ENCODE results near the gene CDNF. TPM values are rescaled to one million over a fixed set of nuclear protein-coding genes. Genes with fewer than 3 reads are reported as not detected.
A peak's percentile ranks its signal among the peaks of the same experiment; 100 is the strongest.

The CDNF gene
- total RNA-seq, 1 donor from 2014 or later, result 1.1 TPM

DNA sequence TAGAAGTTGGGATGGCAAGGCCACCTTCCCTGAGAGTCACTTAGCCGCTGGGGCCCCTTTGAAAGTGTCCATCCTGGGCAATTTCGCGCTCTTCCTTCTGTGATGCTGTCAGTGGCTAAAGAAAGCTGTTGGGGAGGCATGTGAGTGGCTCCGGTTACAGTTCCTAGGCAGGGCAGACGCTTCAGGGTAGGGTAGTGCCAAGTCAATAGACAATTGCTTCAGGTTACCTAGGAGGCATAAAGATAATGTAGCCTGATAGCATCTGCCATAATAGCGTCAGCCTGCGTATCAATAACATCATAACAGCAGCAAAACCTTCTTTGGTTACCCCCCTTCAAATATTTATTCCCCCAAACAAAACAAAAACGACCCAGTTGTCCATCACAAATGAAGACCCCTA lies 63.0 kb downstream of the CDNF start, which contains the start of gene FAM107B:
FAM107B (minus strand) TSS at position 101 of the 400 bp plus-strand sequence. CDS start 234 bp downstream, outside the sequence.
- Mint-ChIP-seq H3K27ac (ENCODE audit: unreplicated experiment) (no peak within 1 kb of the TSS), H3K9me3 (no peaks in the 10 kb centered on the region), H3K36me3 (ENCODE audit: low read depth) (no peaks in the 10 kb centered on the region), H3K4me1 (no peaks in the 10 kb centered on the region), H3K27me3 (ENCODE audit: low read depth) (no peaks in the 10 kb centered on the region), H3K4me3 (no peak within 1 kb of the TSS)
- DNase-seq (ENCODE audit: low read depth, low spot score), result no peak
- TF ChIP-seq, protein P1, sequence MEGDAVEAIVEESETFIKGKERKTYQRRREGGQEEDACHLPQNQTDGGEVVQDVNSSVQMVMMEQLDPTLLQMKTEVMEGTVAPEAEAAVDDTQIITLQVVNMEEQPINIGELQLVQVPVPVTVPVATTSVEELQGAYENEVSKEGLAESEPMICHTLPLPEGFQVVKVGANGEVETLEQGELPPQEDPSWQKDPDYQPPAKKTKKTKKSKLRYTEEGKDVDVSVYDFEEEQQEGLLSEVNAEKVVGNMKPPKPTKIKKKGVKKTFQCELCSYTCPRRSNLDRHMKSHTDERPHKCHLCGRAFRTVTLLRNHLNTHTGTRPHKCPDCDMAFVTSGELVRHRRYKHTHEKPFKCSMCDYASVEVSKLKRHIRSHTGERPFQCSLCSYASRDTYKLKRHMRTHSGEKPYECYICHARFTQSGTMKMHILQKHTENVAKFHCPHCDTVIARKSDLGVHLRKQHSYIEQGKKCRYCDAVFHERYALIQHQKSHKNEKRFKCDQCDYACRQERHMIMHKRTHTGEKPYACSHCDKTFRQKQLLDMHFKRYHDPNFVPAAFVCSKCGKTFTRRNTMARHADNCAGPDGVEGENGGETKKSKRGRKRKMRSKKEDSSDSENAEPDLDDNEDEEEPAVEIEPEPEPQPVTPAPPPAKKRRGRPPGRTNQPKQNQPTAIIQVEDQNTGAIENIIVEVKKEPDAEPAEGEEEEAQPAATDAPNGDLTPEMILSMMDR (conservative IDR thresholded peaks at IDR 0.05), result no peak

DNA sequence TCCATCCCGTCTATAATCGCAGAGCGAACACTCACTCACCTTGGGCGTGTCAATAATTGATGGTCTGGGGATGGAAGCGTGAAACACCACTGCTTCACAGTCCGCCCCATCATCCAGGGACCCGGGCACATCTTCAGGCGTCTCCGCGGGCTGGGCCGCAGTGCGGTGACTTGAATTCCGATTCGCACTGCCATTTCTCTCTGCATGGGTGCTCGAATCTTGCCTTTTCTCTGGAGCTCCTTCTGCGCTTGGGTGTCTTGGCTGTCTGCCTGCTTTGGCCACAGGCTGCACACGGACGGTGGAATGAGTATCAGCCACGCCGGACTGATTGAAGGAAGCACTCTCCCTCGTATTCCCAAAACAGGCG lies 63.6 kb downstream of the CDNF start:
- no peak overlapping the region for H3K4me3 Mint-ChIP-seq
- no peaks in the 10 kb centered on the region for H3K9me3 Mint-ChIP-seq
- no peak overlapping the region for H3K27ac Mint-ChIP-seq (ENCODE audit: unreplicated experiment)
- H3K27me3 Mint-ChIP-seq (ENCODE audit: low read depth), result no peaks in the 10 kb centered on the region
- no peaks in the 10 kb centered on the region for H3K36me3 Mint-ChIP-seq (ENCODE audit: low read depth)
- TF ChIP-seq, protein P1 (conservative IDR thresholded peaks at IDR 0.05), result no peak
- no peaks in the 10 kb centered on the region for H3K4me1 Mint-ChIP-seq
- no peak for DNase-seq (ENCODE audit: low read depth, low spot score)

DNA sequence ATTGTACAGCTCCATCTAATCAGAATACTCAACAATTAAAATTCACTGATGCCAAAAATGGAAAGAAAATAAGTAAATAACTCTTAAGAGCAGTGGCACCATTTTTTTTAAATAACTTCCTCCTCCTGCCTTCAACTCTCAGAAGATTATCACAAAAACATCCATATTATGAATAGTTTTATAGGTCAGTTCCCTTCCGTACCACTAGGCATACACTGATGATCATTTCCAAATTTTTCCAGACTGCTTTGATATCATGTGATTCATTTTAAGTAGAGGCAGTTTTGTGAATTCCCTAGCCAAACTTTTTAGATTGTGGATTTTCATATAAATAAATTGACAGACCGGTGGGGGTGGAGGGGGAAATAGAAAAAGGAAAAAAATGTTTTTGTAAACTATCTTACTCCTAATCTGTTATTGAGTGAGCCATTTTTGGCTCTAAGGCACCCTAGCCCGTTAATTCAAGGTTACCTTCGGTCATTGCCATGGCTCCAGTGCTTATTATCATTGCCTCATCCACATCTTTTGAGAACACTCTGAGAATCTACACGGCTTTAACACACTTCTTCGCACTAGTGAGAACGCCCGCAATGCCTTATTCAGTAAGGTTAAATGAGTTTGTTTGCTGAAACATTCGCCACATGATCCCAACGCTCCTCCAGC lies 64.2 kb downstream of the CDNF start:
- H3K36me3 Mint-ChIP-seq (ENCODE audit: low read depth), result no peaks in the 10 kb centered on the region
- H3K27me3 Mint-ChIP-seq (ENCODE audit: low read depth), result no peaks in the 10 kb centered on the region
- H3K9me3 Mint-ChIP-seq, result no peaks in the 10 kb centered on the region
- H3K4me3 Mint-ChIP-seq, result no peak overlapping the region
- no peak for DNase-seq (ENCODE audit: low read depth, low spot score)
- TF ChIP-seq, protein P1 (conservative IDR thresholded peaks at IDR 0.05), result peak; percentile 44
- H3K27ac Mint-ChIP-seq (ENCODE audit: unreplicated experiment), result no peak overlapping the region
- no peaks in the 10 kb centered on the region for H3K4me1 Mint-ChIP-seq

DNA sequence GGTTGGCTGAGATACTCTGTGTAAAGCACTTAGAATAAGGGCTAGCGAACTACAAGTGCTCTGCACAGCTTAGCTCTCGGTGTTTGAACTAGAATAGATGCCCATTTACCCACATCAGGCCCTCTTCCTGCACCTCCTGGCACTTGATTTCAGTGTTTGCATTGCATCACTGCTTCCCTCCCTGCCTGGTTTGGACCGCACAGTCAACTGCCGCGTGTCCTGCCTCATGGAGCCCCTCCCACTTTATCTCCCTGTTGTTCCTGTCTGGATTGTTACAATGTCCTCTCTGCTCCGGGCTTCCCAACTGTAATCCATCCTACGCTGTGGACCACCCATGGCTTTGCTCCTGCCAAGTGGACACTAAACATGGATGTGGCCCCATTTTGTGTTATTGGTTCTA lies 65.4 kb downstream of the CDNF start:
- no peaks in the 10 kb centered on the region for H3K4me1 Mint-ChIP-seq
- no peaks in the 10 kb centered on the region for H3K9me3 Mint-ChIP-seq
- no peak for DNase-seq (ENCODE audit: low read depth, low spot score)
- no peak overlapping the region for H3K4me3 Mint-ChIP-seq
- H3K27me3 Mint-ChIP-seq (ENCODE audit: low read depth), result no peaks in the 10 kb centered on the region
- TF ChIP-seq, protein P1 (conservative IDR thresholded peaks at IDR 0.05), result no peak
- H3K27ac Mint-ChIP-seq (ENCODE audit: unreplicated experiment), result no peak overlapping the region
- no peaks in the 10 kb centered on the region for H3K36me3 Mint-ChIP-seq (ENCODE audit: low read depth)

DNA sequence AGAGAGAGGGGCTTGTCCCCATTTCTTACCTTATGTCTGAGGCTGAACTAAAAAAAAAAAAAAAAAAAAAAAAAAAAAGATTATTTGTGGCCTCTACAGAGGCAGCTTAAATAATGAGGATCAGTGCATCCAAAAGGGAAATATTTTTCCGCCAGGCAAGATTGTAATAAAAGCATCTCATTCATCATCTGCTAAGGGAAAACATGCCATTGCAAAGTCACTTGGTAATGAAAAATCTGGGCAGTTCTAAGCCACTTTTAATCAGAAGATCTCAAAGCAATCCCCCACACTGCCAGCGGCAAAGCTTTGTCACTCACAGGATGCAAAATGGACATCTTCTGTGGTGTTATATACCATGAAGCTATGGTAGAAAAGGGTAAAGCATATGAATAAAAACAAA lies 66.9 kb downstream of the CDNF start:
- DNase-seq (ENCODE audit: low read depth, low spot score), result no peak
- no peaks in the 10 kb centered on the region for H3K4me1 Mint-ChIP-seq
- H3K27me3 Mint-ChIP-seq (ENCODE audit: low read depth), result peaks cover 2% of the 10 kb centered on the region
- no peak overlapping the region for H3K4me3 Mint-ChIP-seq
- H3K36me3 Mint-ChIP-seq (ENCODE audit: low read depth), result no peaks in the 10 kb centered on the region
- TF ChIP-seq, protein P1 (conservative IDR thresholded peaks at IDR 0.05), result no peak
- no peaks in the 10 kb centered on the region for H3K9me3 Mint-ChIP-seq
- H3K27ac Mint-ChIP-seq (ENCODE audit: unreplicated experiment), result no peak overlapping the region

Other genes with a start within 250 kb of the CDNF start
- 39.0 and 45.9 TPM in 2 replicates for gene FAM107B, start 63.1 kb downstream of the CDNF start, total RNA-seq
- gene HSPA14, start 269 bp upstream of the CDNF start, total RNA-seq, result 24.2 and 24.5 TPM in 2 replicates
- gene MSANTD7, start 269 bp upstream of the CDNF start, total RNA-seq, result 24.7 and 27.5 TPM in 2 replicates
- 79.7 and 90.5 TPM in 2 replicates for gene SUV39H2, start 40.8 kb upstream of the CDNF start, total RNA-seq
- 10.9 and 12.9 TPM in 2 replicates for gene DCLRE1C, start 116.1 kb upstream of the CDNF start, total RNA-seq
- gene MEIG1, start 121.4 kb upstream of the CDNF start, total RNA-seq, result 0.71 and 1.6 TPM in 2 replicates
- not detected in 2 replicates for gene OLAH, start 205.9 kb upstream of the CDNF start, total RNA-seq

Measured in neural crest cell (in vitro differentiated cells).